Activated effector memory CD4-positive, alpha-beta T cell treated with Interleukin-2 at 50 U/mL for 16 hours (primary cell): Measurements from ENCODE around the gene CRHBP.
"Not testable (repeated sequence)": the region's sequence is repeated elsewhere in the genome, so short reads cannot be mapped to it uniquely, and the experiment has no call there.

Source experiments
- DNase-seq: peaks from one replicate; pipeline ENCODE4 v3.0.0-alpha.2; 2020

The CRHBP gene

GRCh38 chr5:76952795-76953536, at the start of gene CRHBP:
TSS of gene CRHBP (plus strand) at chr5:76953045. CDS start at chr5:76953135, 90 bp downstream.
- DNase-seq, result no peak

- DNase-seq, result no peak
Observed at GRCh38 chr5:76908166-76908565, 44.7 kb upstream of the CRHBP start.

GRCh38 chr5:76910344-76910933, 42.4 kb upstream of the CRHBP start:
- not testable (repeated sequence) for DNase-seq

GRCh38 chr5:76914671-76915070, 38.2 kb upstream of the CRHBP start:
- DNase-seq, result not testable (repeated sequence)

- DNase-seq, result no peak
Observed at GRCh38 chr5:76918539-76918938, 34.3 kb upstream of the CRHBP start.

- no peak for DNase-seq
Observed at GRCh38 chr5:76920491-76920890, 32.4 kb upstream of the CRHBP start.

GRCh38 chr5:76926329-76927105, 26.3 kb upstream of the CRHBP start:
- DNase-seq, result no peak

- DNase-seq, result no peak
Observed at GRCh38 chr5:76927961-76928360, 24.9 kb upstream of the CRHBP start.

- no peak for DNase-seq
Observed at GRCh38 chr5:76930083-76930482, 22.8 kb upstream of the CRHBP start.

GRCh38 chr5:76938177-76938576, 14.7 kb upstream of the CRHBP start:
- no peak for DNase-seq

- DNase-seq, result no peak
Observed at GRCh38 chr5:76941000-76941399, 11.8 kb upstream of the CRHBP start.

GRCh38 chr5:76941442-76941841, 11.4 kb upstream of the CRHBP start:
- DNase-seq, result no peak

- DNase-seq, result no peak
Observed at GRCh38 chr5:76942581-76942980, 10.3 kb upstream of the CRHBP start.

GRCh38 chr5:76943006-76943405, 9.8 kb upstream of the CRHBP start:
- DNase-seq, result no peak

- DNase-seq, result no peak
Observed at GRCh38 chr5:76944638-76945037, 8.2 kb upstream of the CRHBP start.

- DNase-seq, result not testable (repeated sequence)
Observed at GRCh38 chr5:76945238-76945637, 7.6 kb upstream of the CRHBP start.

GRCh38 chr5:76946090-76946489, 6.8 kb upstream of the CRHBP start:
- DNase-seq, result no peak

GRCh38 chr5:76947082-76947503, 5.8 kb upstream of the CRHBP start:
- no peak for DNase-seq

GRCh38 chr5:76953551-76954382, 922 bp downstream of the CRHBP start:
- no peak for DNase-seq

GRCh38 chr5:76954383-76954763, 1.5 kb downstream of the CRHBP start:
- no peak for DNase-seq

GRCh38 chr5:76956033-76956432, 3.2 kb downstream of the CRHBP start:
- no peak for DNase-seq

GRCh38 chr5:76958991-76959767, 6.3 kb downstream of the CRHBP start:
- DNase-seq, result no peak
